Neural progenitor cell (in vitro differentiated cells): ENCODE measurements around the gene TRIML2. TPM values are rescaled to one million over a fixed set of nuclear protein-coding genes. Genes with fewer than 3 reads are reported as not detected.

ENCODE experiments used
- DNase-seq: peaks from one replicate; pipeline ENCODE4 v3.0.0-alpha.2; 2016; ENCODE audit warnings: low spot score
- H2AFZ ChIP-seq: fragments of 200-600 bp; sonication (generic); replicated peaks from 2 replicates; pipeline ENCODE4 v1.6.1; 2016; ENCODE audit warnings: antibody characterized with exemption
- H3F3A ChIP-seq: fragments of 200-600 bp; sonication (generic); 2 replicates; pipeline ENCODE4 v1.6.1; 2016; ENCODE audit warnings: antibody characterized with exemption, low read depth
- H3K27ac ChIP-seq: fragments of 200-600 bp; sonication (generic); 2 replicates; pipeline ENCODE4 v1.5.1; 2016; ENCODE audit warnings: mild to moderate bottlenecking
- H3K27me3 ChIP-seq: fragments of 200-600 bp; sonication (generic); 2 replicates; pipeline ENCODE4 v1.6.1; 2016; ENCODE audit warnings: mild to moderate bottlenecking, moderate library complexity
- H3K36me3 ChIP-seq: fragments of 200-600 bp; sonication (generic); 2 replicates; pipeline ENCODE4 v1.5.1; 2016
- H3K4me1 ChIP-seq: fragments of 200-600 bp; sonication (generic); 2 replicates; pipeline ENCODE4 v1.6.1; 2016; ENCODE audit warnings: mixed run types
- H3K4me2 ChIP-seq: fragments of 200-600 bp; sonication (generic); 2 replicates; pipeline ENCODE4 v1.6.1; 2016
- H3K4me3 ChIP-seq: fragments of 200-600 bp; sonication (generic); 2 replicates; pipeline ENCODE4 v1.5.1; 2016
- H3K79me2 ChIP-seq: fragments of 200-600 bp; sonication (generic); 2 replicates; pipeline ENCODE4 v1.6.1; 2016; ENCODE audit warnings: low read depth
- H3K9ac ChIP-seq: fragments of 200-600 bp; sonication (generic); 2 replicates; pipeline ENCODE4 v1.6.1; 2016
- H3K9me3 ChIP-seq: fragments of 200-600 bp; sonication (generic); 2 replicates; pipeline ENCODE4 v1.5.1; 2016; ENCODE audit warnings: low read depth
- H4K20me1 ChIP-seq: fragments of 200-600 bp; sonication (generic); 2 replicates; pipeline ENCODE4 v1.6.1; 2016; ENCODE audit warnings: low read depth
- H3K27ac Mint-ChIP-seq: 3 replicates; pipeline ENCODE4 v1.8.0; 2021; ENCODE audit warnings: mixed read lengths
- H3K27me3 Mint-ChIP-seq: 2 replicates; pipeline ENCODE4 v1.8.0; 2022; ENCODE audit warnings: low read depth, mild to moderate bottlenecking, inconsistent platforms, moderate library complexity, mixed read lengths; ENCODE audit not compliant: insufficient read depth
- H3K36me3 Mint-ChIP-seq: 3 replicates; pipeline ENCODE4 v1.8.0; 2021; ENCODE audit warnings: mixed read lengths
- H3K4me1 Mint-ChIP-seq: 3 replicates; pipeline ENCODE4 v1.8.0; 2021; ENCODE audit warnings: mixed read lengths
- H3K4me3 Mint-ChIP-seq: 3 replicates; pipeline ENCODE4 v1.8.0; 2021; ENCODE audit warnings: mild to moderate bottlenecking, moderate library complexity, mixed read lengths
- H3K9me3 Mint-ChIP-seq: 3 replicates; pipeline ENCODE4 v1.8.0; 2020; ENCODE audit warnings: mixed read lengths
- CTCF ChIP-seq: fragments of 200-600 bp; sonication (generic); IDR thresholded peaks from 2 replicates; pipeline ENCODE4 v1.5.1; 2017; ENCODE audit warnings: antibody characterized with exemption, mild to moderate bottlenecking
- EZH2 ChIP-seq: fragments of 200-600 bp; sonication (generic); IDR thresholded peaks from 2 replicates; pipeline ENCODE4 v1.6.1; 2017; ENCODE audit warnings: antibody characterized with exemption, mild to moderate bottlenecking, moderate library complexity
- EZH2phosphoT487 ChIP-seq: fragments of 200-600 bp; sonication (generic); IDR thresholded peaks from 2 replicates; pipeline ENCODE4 v1.6.1; 2017; ENCODE audit warnings: antibody characterized with exemption
- total RNA-seq: library from RNA; depleted of rRNA; stranded (reverse); fragments of >200 nt; gene quantifications from 2 replicates; pipeline ENCODE4 v1.2.3, GENCODE V29; 2015; ENCODE audit warnings: low replicate concordance

Gene TRIML2
- total RNA-seq, 1 donor from 2014 or later: 0.65 TPM

- no peaks in the 10 kb centered on the region for H3K9me3 Mint-ChIP-seq
- H3K27me3 ChIP-seq: no peaks in the 10 kb centered on the region
- no peak overlapping the region for H3K4me3 ChIP-seq
- H3K27ac Mint-ChIP-seq: no peak overlapping the region
- no peaks in the 10 kb centered on the region for H3K36me3 Mint-ChIP-seq
- H3F3A ChIP-seq: no peaks in the 10 kb centered on the region
- no peaks in the 10 kb centered on the region for H3K36me3 ChIP-seq
- H3K9ac ChIP-seq: no peak overlapping the region
- no peaks in the 10 kb centered on the region for H4K20me1 ChIP-seq
- no peak overlapping the region for H3K4me3 Mint-ChIP-seq
- H3K4me1 ChIP-seq: no peaks in the 10 kb centered on the region
- H3K27ac ChIP-seq: no peak overlapping the region
- H3K9me3 ChIP-seq: no peaks in the 10 kb centered on the region
- no peak for DNase-seq
- H3K4me2 ChIP-seq: no peak overlapping the region
- no peak overlapping the region for H2AFZ ChIP-seq
- TF ChIP-seq EZH2phosphoT487 (no peak), CTCF (no peak), EZH2 (no peak)
- H3K4me1 Mint-ChIP-seq: no peaks in the 10 kb centered on the region
- no peaks in the 10 kb centered on the region for H3K79me2 ChIP-seq
- H3K27me3 Mint-ChIP-seq: peaks cover 2% of the 10 kb centered on the region
Observed at GRCh38 chr4:188092824-188093223, 16.6 kb downstream of the TRIML2 start.

- H3K79me2 ChIP-seq: no peaks in the 10 kb centered on the region
- Mint-ChIP-seq H3K27me3 (no peaks in the 10 kb centered on the region), H3K9me3 (no peaks in the 10 kb centered on the region), H3K27ac (no peak overlapping the region), H3K4me3 (no peak overlapping the region), H3K36me3 (no peaks in the 10 kb centered on the region), H3K4me1 (no peaks in the 10 kb centered on the region)
- no peaks in the 10 kb centered on the region for H3F3A ChIP-seq
- H2AFZ ChIP-seq: no peak overlapping the region
- H4K20me1 ChIP-seq: no peaks in the 10 kb centered on the region
- no peaks in the 10 kb centered on the region for H3K36me3 ChIP-seq
- H3K4me1 ChIP-seq: no peaks in the 10 kb centered on the region
- no peaks in the 10 kb centered on the region for H3K9me3 ChIP-seq
- no peak for DNase-seq
- TF ChIP-seq EZH2: no peak
- no peak for TF ChIP-seq EZH2phosphoT487
- no peak for TF ChIP-seq CTCF
- no peak overlapping the region for H3K4me3 ChIP-seq
- no peak overlapping the region for H3K4me2 ChIP-seq
- H3K9ac ChIP-seq: no peak overlapping the region
- no peaks in the 10 kb centered on the region for H3K27me3 ChIP-seq
- no peak overlapping the region for H3K27ac ChIP-seq
Observed at GRCh38 chr4:188086858-188087257, 22.5 kb downstream of the TRIML2 start.

GRCh38 chr4:188082796-188083195 lies 26.6 kb downstream of the TRIML2 start:
- H3K27ac ChIP-seq: no peak overlapping the region
- no peaks in the 10 kb centered on the region for H4K20me1 ChIP-seq
- H3K27me3 ChIP-seq: no peaks in the 10 kb centered on the region
- no peaks in the 10 kb centered on the region for H3K79me2 ChIP-seq
- no peak for DNase-seq
- Mint-ChIP-seq H3K4me3 (no peak overlapping the region), H3K36me3 (no peaks in the 10 kb centered on the region), H3K27ac (no peak overlapping the region), H3K27me3 (no peaks in the 10 kb centered on the region), H3K4me1 (no peaks in the 10 kb centered on the region), H3K9me3 (no peaks in the 10 kb centered on the region)
- TF ChIP-seq EZH2phosphoT487 (no peak), CTCF (no peak), EZH2 (no peak)
- H2AFZ ChIP-seq: no peak overlapping the region
- no peaks in the 10 kb centered on the region for H3K4me1 ChIP-seq
- no peak overlapping the region for H3K4me2 ChIP-seq
- H3F3A ChIP-seq: no peaks in the 10 kb centered on the region
- H3K36me3 ChIP-seq: no peaks in the 10 kb centered on the region
- no peak overlapping the region for H3K9ac ChIP-seq
- no peak overlapping the region for H3K4me3 ChIP-seq
- H3K9me3 ChIP-seq: no peaks in the 10 kb centered on the region

- Histone ChIP-seq H3K4me2 (no peak overlapping the region), H3F3A (no peaks in the 10 kb centered on the region), H3K27ac (no peak overlapping the region), H2AFZ (no peak overlapping the region), H3K36me3 (no peaks in the 10 kb centered on the region), H3K4me3 (no peak overlapping the region), H3K9ac (no peak overlapping the region), H3K79me2 (no peaks in the 10 kb centered on the region), H3K4me1 (no peaks in the 10 kb centered on the region), H3K9me3 (no peaks in the 10 kb centered on the region), H4K20me1 (no peaks in the 10 kb centered on the region), H3K27me3 (no peaks in the 10 kb centered on the region)
- no peak overlapping the region for H3K4me3 Mint-ChIP-seq
- H3K9me3 Mint-ChIP-seq: no peaks in the 10 kb centered on the region
- no peaks in the 10 kb centered on the region for H3K36me3 Mint-ChIP-seq
- H3K27me3 Mint-ChIP-seq: no peaks in the 10 kb centered on the region
- TF ChIP-seq EZH2: no peak
- no peak for TF ChIP-seq EZH2phosphoT487
- no peak for TF ChIP-seq CTCF
- no peaks in the 10 kb centered on the region for H3K4me1 Mint-ChIP-seq
- DNase-seq: no peak
- no peak overlapping the region for H3K27ac Mint-ChIP-seq
Observed at GRCh38 chr4:188078116-188078515, 31.3 kb downstream of the TRIML2 start.
